WTC11 (cell line): Measurements from ENCODE around the gene LRRC8D.

Experiments
- CTCF ChIP-seq: fragments of 200-600 bp; IDR thresholded peaks from 2 replicates; pipeline ENCODE4 v1.8.0; 2022; ENCODE audit warnings: antibody characterized with exemption
- E2F4 ChIP-seq: sonication (generic); formaldehyde crosslinking; IDR thresholded peaks from 2 replicates; pipeline ENCODE4 v1.8.1; 2022; ENCODE audit warnings: low read depth, mild to moderate bottlenecking, moderate library complexity, missing genetic modification reagents, borderline replicate concordance

- TF ChIP-seq CTCF (no peak), E2F4 (no peak)
These were observed 55.6 kb downstream of the LRRC8D start for GRCh38 chr1:89876463-89876862.
